Uterus (tissue), 2 donors: ENCODE measurements around the gene ZNF587.
"Not testable (repeated sequence)": the region's sequence is repeated elsewhere in the genome, so short reads cannot be mapped to it uniquely, and the experiment has no call there.

Source experiments
- POLR2A ChIP-seq, 2 donors: fragments of 450-650 bp; IDR thresholded peaks; one replicate each; pipeline ENCODE4 v1.6.1; 2016; ENCODE audit warnings: antibody characterized with exemption in 2 of 2, mild to moderate bottlenecking in 1 of 2, moderate library complexity in 1 of 2
- TF ChIP-seq, protein P1 (sequence below), 4 experiments: fragments of 200-600 bp in 2 of 4; fragments of 450-650 bp in 2 of 4; sonication (generic) in 2 of 4; IDR thresholded peaks; one replicate each; pipeline ENCODE4 v1.5.1; 2016 to 2019; ENCODE audit warnings: antibody characterized with exemption in 4 of 4, mild to moderate bottlenecking in 2 of 4, moderate library complexity in 1 of 4

DNA sequence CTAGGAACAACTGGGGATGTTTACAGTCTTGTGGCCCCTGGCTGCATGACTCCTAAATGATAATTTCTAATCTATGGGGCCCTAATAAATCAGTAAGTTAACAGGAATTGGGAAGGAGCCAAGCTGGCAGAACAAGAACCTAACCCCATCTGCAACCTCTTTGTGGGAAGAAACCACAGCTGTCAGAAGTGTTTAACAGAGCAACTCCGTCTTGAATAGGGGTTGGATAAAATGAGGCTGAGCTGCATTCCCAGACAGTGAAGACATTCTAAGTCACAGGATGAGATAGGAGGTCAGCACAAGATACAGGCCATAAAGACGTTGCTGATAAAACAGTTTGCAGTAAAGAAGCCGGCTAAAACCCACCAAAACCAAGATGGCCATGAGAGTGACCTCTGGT is 41.0 kb downstream of the ZNF587 start:
- TF ChIP-seq, protein P1, sequence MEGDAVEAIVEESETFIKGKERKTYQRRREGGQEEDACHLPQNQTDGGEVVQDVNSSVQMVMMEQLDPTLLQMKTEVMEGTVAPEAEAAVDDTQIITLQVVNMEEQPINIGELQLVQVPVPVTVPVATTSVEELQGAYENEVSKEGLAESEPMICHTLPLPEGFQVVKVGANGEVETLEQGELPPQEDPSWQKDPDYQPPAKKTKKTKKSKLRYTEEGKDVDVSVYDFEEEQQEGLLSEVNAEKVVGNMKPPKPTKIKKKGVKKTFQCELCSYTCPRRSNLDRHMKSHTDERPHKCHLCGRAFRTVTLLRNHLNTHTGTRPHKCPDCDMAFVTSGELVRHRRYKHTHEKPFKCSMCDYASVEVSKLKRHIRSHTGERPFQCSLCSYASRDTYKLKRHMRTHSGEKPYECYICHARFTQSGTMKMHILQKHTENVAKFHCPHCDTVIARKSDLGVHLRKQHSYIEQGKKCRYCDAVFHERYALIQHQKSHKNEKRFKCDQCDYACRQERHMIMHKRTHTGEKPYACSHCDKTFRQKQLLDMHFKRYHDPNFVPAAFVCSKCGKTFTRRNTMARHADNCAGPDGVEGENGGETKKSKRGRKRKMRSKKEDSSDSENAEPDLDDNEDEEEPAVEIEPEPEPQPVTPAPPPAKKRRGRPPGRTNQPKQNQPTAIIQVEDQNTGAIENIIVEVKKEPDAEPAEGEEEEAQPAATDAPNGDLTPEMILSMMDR (IDR thresholded peaks at IDR 0.05) = not testable (repeated sequence)
- not testable (repeated sequence) for TF ChIP-seq POLR2A (IDR thresholded peaks at IDR 0.05)
